ENCODE data around the gene OR10A3. TPM values are rescaled to one million over a fixed set of nuclear protein-coding genes. Genes with fewer than 3 reads are reported as not detected.

The OR10A3 gene
- total and polyA plus RNA-seq, 2 of the 8 experiments (the other 6 are each of a cell fraction or from before 2014, with no cell fraction given): not detected

- H2AK5ac ChIP-seq (ENCODE audit: low read depth, low read length): no peak overlapping the region
- H3K4me3 ChIP-seq (ENCODE audit: extremely low read depth in 1 of 4, insufficient read depth in 2 of 4, low read depth in 3 of 4, low read length in 4 of 4): no peak overlapping the region
- H4K8ac ChIP-seq (ENCODE audit: extremely low read depth, insufficient read depth, low read length): no peak overlapping the region
- H3K36me3 ChIP-seq (ENCODE audit: control insufficient read depth in 2 of 4, insufficient read depth in 4 of 4, low read length in 3 of 4): no peaks in the 10 kb centered on the region
- FAIRE-seq: no peak
- H3K23me2 ChIP-seq (ENCODE audit: low read depth, low read length): no peaks in the 10 kb centered on the region
- H3K9ac ChIP-seq (replicated peaks in 1 of 4; ENCODE audit: extremely low read depth in 1 of 4, low read depth in 3 of 4, low read length in 3 of 4): no peak overlapping the region
- H3K27ac ChIP-seq (ENCODE audit: low read depth, low read length): no peak overlapping the region
- H2BK5ac ChIP-seq (ENCODE audit: low read depth, low read length): no peak overlapping the region
- H4K5ac ChIP-seq (ENCODE audit: insufficient read length, low read depth, low read length): no peak overlapping the region
- no peaks in the 10 kb centered on the region for H3K4me1 ChIP-seq (replicated peaks in 1 of 4; ENCODE audit: control insufficient read depth in 3 of 4, insufficient read depth in 4 of 4, low read length in 3 of 4)
- no peak overlapping the region for H3K23ac ChIP-seq (ENCODE audit: insufficient read length)
- H2AFZ ChIP-seq (ENCODE audit: low read length): 0 out of 2 replicates have a peak overlapping the region, but pooled peaks have one; percentile 3
- no peak overlapping the region for H3K56ac ChIP-seq (replicated peaks; ENCODE audit: insufficient read length, low read depth, low read length)
- ChIA-PET CTCF (ENCODE audit: partially characterized antibody) (no interaction called here), POLR2A (ENCODE audit: partially characterized antibody) (no interaction called here)
- no peaks in the 10 kb centered on the region for H4K20me1 ChIP-seq (replicated peaks in 1 of 2; ENCODE audit: control insufficient read depth in 1 of 2, insufficient read depth in 2 of 2, low read length in 2 of 2)
- no peak overlapping the region for H3K14ac ChIP-seq (ENCODE audit: insufficient read length)
- no peak overlapping the region for H4K91ac ChIP-seq (replicated peaks; ENCODE audit: insufficient read length, low read length)
- H3K79me1 ChIP-seq (ENCODE audit: low read depth, low read length): no peaks in the 10 kb centered on the region
- no peak overlapping the region for H3K18ac ChIP-seq (ENCODE audit: extremely low read depth, low read length)
- H2BK120ac ChIP-seq (replicated peaks; ENCODE audit: low read depth, low read length): no peak overlapping the region
- no peak overlapping the region for H2BK12ac ChIP-seq (ENCODE audit: low read depth, low read length)
- WGBS, 2 experiments (ENCODE audit: extremely low coverage in 1 of 2, insufficient coverage in 1 of 2, insufficient read length in 1 of 2, insufficient replicate concordance in 2 of 2, low coverage in 1 of 2, low lambda C conversion rate in 2 of 2, missing lambda C conversion rate in 1 of 2): 85% methylated on average over 1 of the region's 1 CpG; no CpG with 5 or more reads in 1 of the 2 experiments
- no peaks in the 10 kb centered on the region for H3K9me3 ChIP-seq (ENCODE audit: insufficient read depth in 2 of 2, low read depth in 1 of 2, low read length in 1 of 2)
- no peak overlapping the region for H3K4me2 ChIP-seq (ENCODE audit: insufficient read depth in 1 of 2, low read depth in 2 of 2, low read length in 2 of 2)
- H3K79me2 ChIP-seq (ENCODE audit: control insufficient read depth in 1 of 2, insufficient read depth in 2 of 2, low read length in 2 of 2): no peaks in the 10 kb centered on the region
- no peak overlapping the region for H3K4ac ChIP-seq (replicated peaks; ENCODE audit: insufficient read length, low read depth, low read length)
- H3K27me3 ChIP-seq (replicated peaks in 1 of 4; ENCODE audit: control insufficient read depth in 3 of 4, extremely low read depth in 1 of 4, insufficient read depth in 3 of 4, low read length in 3 of 4): no peaks in the 10 kb centered on the region
- H2BK15ac ChIP-seq (ENCODE audit: low read length): no peak overlapping the region
- no peak for DNase-seq (ENCODE audit: low read depth in 1 of 2, low spot score in 2 of 2)
- no peak overlapping the region for H2BK20ac ChIP-seq (ENCODE audit: low read length)
- TF ChIP-seq TEAD4 (IDR thresholded peaks at IDR 0.05; ENCODE audit: low read depth, low read length) (no peak), ATF3 (IDR thresholded peaks at IDR 0.05; ENCODE audit: insufficient read depth, low read depth, low read length) (no peak), CEBPB (IDR thresholded peaks at IDR 0.05; ENCODE audit: low read depth, low read length) (no peak), SIX5 (IDR thresholded peaks at IDR 0.05; ENCODE audit: low read depth, low read length) (no peak), MAFK (IDR thresholded peaks at IDR 0.05; ENCODE audit: low read depth, low read length) (no peak), RNF2 (IDR thresholded peaks at IDR 0.05; ENCODE audit: borderline replicate concordance, low read depth, low read length, missing control alignments, poor library complexity, severe bottlenecking) (no peak), MAX (IDR thresholded peaks at IDR 0.05) (no peak), SP2 (IDR thresholded peaks at IDR 0.05; ENCODE audit: low read length) (no peak), RAD21 (IDR thresholded peaks at IDR 0.05 in 1 of 2, conservative IDR thresholded peaks at IDR 0.05 in 1 of 2; ENCODE audit: low read depth in 2 of 2, low read length in 2 of 2) (no peak), ZNF274 (IDR thresholded peaks at IDR 0.05; ENCODE audit: borderline replicate concordance, extremely low read depth, low read length) (no peak), BACH1 (IDR thresholded peaks at IDR 0.05; ENCODE audit: low read length) (no peak), JUN (IDR thresholded peaks at IDR 0.05; ENCODE audit: low read depth, low read length) (no peak), HDAC6 (IDR thresholded peaks at IDR 0.05; ENCODE audit: low read depth, low read length) (no peak), TAF7 (optimal IDR thresholded peaks at IDR 0.05; ENCODE audit: borderline replicate concordance, low read depth, low read length) (no peak), SP4 (IDR thresholded peaks at IDR 0.05; ENCODE audit: low read length) (no peak)
These were observed 4.9 kb downstream of the OR10A3 start for GRCh38 chr11:7936615-7937014.

All from H1 (cell line).